NT2/D1 (cell line): Measurements from ENCODE around the gene TMEM131.

Experiments used
- DNase-seq: peaks from one replicate; pipeline ENCODE4 v3.0.0-alpha.2; 2011; ENCODE audit warnings: low read depth, low spot score
- H3K27me3 ChIP-seq: 2 replicates; pipeline ENCODE4 v1.6.0; 2011; ENCODE audit warnings: mild to moderate bottlenecking; ENCODE audit not compliant: insufficient read length, insufficient read depth
- H3K36me3 ChIP-seq: 2 replicates; pipeline ENCODE4 v1.6.1; 2011; ENCODE audit warnings: mild to moderate bottlenecking, low read length, mixed read lengths; ENCODE audit not compliant: insufficient read depth, insufficient read length
- H3K4me1 ChIP-seq: 2 replicates; pipeline ENCODE4 v1.5.1; 2011; ENCODE audit not compliant: insufficient read depth, insufficient read length
- H3K4me3 ChIP-seq: 2 replicates; pipeline ENCODE4 v1.5.1; 2011; ENCODE audit warnings: low read depth; ENCODE audit not compliant: insufficient read length
- H3K9ac ChIP-seq: 2 replicates; pipeline ENCODE4 v1.6.0; 2011; ENCODE audit warnings: low read depth; ENCODE audit not compliant: insufficient read length
- H3K9me3 ChIP-seq: 2 replicates; pipeline ENCODE4 v1.5.1; 2011; ENCODE audit warnings: mild to moderate bottlenecking, low read length; ENCODE audit not compliant: insufficient read depth
- SUZ12 ChIP-seq: IDR thresholded peaks from 2 replicates; pipeline ENCODE4 v1.6.1; 2011; ENCODE audit not compliant: insufficient read length, insufficient read depth; ENCODE audit errors: extremely low read depth
- YY1 ChIP-seq: IDR thresholded peaks from 2 replicates; pipeline ENCODE4 v1.6.1; 2011; ENCODE audit not compliant: insufficient read length, insufficient read depth
- ZNF274 ChIP-seq: IDR thresholded peaks from 2 replicates; pipeline ENCODE4 v1.6.1; 2011; ENCODE audit warnings: mild to moderate bottlenecking, low read depth, low read length

TMEM131 gene

GRCh38 chr2:98037666-98038336, 42.1 kb upstream of the TMEM131 start:
- no peak overlapping the region for H3K4me3 ChIP-seq
- no peaks in the 10 kb centered on the region for H3K36me3 ChIP-seq
- peaks cover 7% of the 10 kb centered on the region for H3K4me1 ChIP-seq
- no peaks in the 10 kb centered on the region for H3K27me3 ChIP-seq
- no peak overlapping the region for H3K9ac ChIP-seq
- no peaks in the 10 kb centered on the region for H3K9me3 ChIP-seq
- TF ChIP-seq ZNF274 (no peak), SUZ12 (no peak), YY1 (no peak)
- no peak for DNase-seq

GRCh38 chr2:98037206-98037605, 41.5 kb upstream of the TMEM131 start:
- DNase-seq: no peak
- Histone ChIP-seq H3K27me3 (no peaks in the 10 kb centered on the region), H3K36me3 (no peaks in the 10 kb centered on the region), H3K9me3 (no peaks in the 10 kb centered on the region), H3K4me1 (peaks cover 7% of the 10 kb centered on the region), H3K9ac (no peak overlapping the region), H3K4me3 (no peak overlapping the region)
- no peak for TF ChIP-seq ZNF274
- TF ChIP-seq SUZ12: no peak
- no peak for TF ChIP-seq YY1

DNA sequence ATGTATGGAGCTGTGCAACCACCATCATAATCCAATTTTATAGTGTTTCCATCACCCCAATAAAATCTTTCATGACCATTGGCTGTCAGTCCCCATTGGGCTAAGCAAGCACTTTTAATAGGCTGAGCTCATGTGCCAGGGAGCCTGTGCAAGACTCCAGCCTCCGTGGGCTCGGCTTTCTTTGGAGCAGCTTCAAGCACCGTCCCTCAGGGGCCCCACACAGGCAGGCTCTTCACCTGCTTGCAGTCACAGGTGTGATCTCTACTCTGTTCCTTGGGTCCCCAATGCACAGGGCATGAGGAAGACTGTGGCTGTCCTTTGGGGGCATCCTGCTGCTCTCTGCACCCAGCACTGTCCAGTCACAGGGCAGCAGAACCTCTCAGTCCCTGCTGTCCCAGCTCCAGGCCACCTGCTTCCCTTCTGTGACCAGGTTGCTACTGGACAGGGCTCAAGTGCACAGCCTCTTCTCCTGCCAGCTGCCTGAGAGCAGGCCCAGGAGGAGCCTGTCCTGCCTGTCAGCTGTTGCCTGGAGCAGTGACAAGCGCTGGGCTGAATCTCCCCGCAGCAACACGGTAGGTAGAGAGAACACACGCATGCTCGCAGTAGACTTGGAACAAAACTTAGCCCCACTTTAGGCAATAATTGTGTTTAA, 40.7 kb upstream of the TMEM131 start:
- Histone ChIP-seq H3K4me1 (peaks cover 7% of the 10 kb centered on the region), H3K27me3 (no peaks in the 10 kb centered on the region), H3K9ac (no peak overlapping the region), H3K9me3 (no peaks in the 10 kb centered on the region), H3K36me3 (no peaks in the 10 kb centered on the region), H3K4me3 (no peak overlapping the region)
- TF ChIP-seq YY1 (no peak), SUZ12 (no peak), ZNF274 (no peak)
- no peak for DNase-seq

DNA sequence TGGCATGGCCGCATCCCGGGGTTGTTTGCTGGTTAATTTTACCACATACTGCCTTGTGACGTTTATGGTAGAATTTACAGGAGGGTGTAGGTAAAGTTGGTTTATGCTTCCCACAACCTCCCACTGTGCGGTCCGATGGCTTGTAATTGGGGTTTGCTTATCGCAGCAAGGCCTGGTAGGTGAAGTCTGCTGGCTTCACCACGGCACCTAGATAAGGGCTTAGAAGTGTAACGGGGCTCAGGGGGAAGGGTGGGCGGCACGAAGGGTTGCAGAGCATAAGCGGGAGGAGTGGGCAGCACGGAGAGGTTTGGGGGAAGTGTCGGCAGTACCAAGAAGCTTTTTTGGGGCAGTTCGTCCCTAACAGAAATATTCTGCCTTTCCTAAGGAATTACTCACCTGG, 39.0 kb upstream of the TMEM131 start:
- H3K4me1 ChIP-seq: peaks cover 4% of the 10 kb centered on the region
- no peak overlapping the region for H3K4me3 ChIP-seq
- no peaks in the 10 kb centered on the region for H3K36me3 ChIP-seq
- peaks cover 2% of the 10 kb centered on the region for H3K27me3 ChIP-seq
- DNase-seq: no peak
- H3K9me3 ChIP-seq: no peaks in the 10 kb centered on the region
- no peak for TF ChIP-seq ZNF274
- TF ChIP-seq YY1: no peak
- no peak for TF ChIP-seq SUZ12
- no peak overlapping the region for H3K9ac ChIP-seq

GRCh38 chr2:98032086-98032485, 36.3 kb upstream of the TMEM131 start:
- Histone ChIP-seq H3K9me3 (no peaks in the 10 kb centered on the region), H3K4me3 (no peak overlapping the region), H3K9ac (no peak overlapping the region), H3K27me3 (peaks cover 2% of the 10 kb centered on the region), H3K36me3 (no peaks in the 10 kb centered on the region), H3K4me1 (peaks cover 6% of the 10 kb centered on the region)
- no peak for DNase-seq
- TF ChIP-seq YY1: no peak
- TF ChIP-seq ZNF274: no peak
- TF ChIP-seq SUZ12: no peak

DNA sequence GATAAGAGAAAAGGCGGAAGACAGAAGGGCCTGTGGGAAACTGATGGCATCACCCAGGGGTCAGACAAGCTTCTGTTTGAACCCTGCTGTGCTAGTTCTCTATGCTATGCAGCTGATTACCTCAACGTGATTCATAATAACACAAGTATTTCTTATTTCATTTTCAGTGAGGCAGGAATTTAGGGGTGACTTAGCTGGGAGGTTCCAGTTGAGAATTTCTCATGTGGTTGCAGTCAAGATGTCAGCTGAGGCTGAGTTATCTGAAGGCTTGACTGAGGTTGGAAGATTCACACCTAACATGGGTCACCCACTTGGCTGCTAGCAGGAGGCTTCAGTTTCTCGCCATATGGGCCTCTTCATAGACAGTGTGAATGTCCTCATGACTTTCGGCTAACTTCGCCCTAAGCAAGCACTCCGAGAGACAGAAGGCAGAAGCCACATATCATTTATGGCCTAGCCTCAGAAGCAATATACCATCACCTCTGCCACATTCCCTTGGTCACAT, 34.0 kb upstream of the TMEM131 start:
- H3K27me3 ChIP-seq: peaks cover 2% of the 10 kb centered on the region
- H3K4me1 ChIP-seq: peaks cover 2% of the 10 kb centered on the region
- no peaks in the 10 kb centered on the region for H3K36me3 ChIP-seq
- DNase-seq: no peak
- no peak overlapping the region for H3K9ac ChIP-seq
- no peak overlapping the region for H3K4me3 ChIP-seq
- TF ChIP-seq SUZ12 (no peak), ZNF274 (no peak), YY1 (no peak)
- no peaks in the 10 kb centered on the region for H3K9me3 ChIP-seq

DNA sequence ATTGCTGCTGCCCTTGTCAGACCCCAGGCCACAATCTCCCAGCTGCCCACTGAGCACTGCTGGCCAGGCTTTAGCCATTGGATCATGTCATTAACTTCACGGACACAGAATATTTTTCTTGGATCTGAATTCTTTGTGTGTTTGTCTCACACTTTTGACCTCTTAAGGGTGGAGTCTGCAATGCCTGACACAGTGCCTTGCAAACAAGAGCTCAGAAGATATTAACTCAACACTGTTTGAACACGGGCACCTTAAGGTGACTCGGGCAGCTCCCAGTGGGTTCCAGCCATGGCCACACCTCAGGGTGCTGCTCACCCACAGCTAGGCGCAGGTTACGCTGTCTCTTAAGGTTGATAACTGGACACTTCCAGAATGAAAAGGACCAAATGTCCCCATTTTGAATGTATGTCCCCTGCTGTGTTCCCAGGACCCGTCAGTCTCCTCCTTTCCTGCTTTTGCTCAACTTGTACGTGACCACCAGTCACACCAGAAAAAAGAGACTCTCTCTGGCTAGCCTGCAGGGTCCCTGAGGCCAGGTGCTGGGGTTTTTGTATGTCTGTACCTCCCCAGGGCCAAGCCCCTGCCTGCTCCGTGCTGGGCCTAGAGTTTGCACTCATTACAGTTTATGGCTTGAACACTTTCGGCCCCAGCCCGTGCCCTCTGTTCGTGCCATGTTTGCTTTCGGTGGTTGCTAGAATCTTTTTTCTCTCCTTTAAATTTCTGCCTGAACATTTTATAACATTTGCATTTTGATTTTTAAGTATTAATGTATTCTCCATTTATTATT, 33.4 kb upstream of the TMEM131 start:
- peaks cover 2% of the 10 kb centered on the region for H3K4me1 ChIP-seq
- no peaks in the 10 kb centered on the region for H3K9me3 ChIP-seq
- no peak overlapping the region for H3K4me3 ChIP-seq
- no peaks in the 10 kb centered on the region for H3K36me3 ChIP-seq
- H3K27me3 ChIP-seq: peaks cover 2% of the 10 kb centered on the region
- H3K9ac ChIP-seq: no peak overlapping the region
- no peak for DNase-seq
- TF ChIP-seq YY1: no peak
- no peak for TF ChIP-seq SUZ12
- no peak for TF ChIP-seq ZNF274
